RWPE2 (cell line): ENCODE measurements around the gene CNGA4.
"Not testable (repeated sequence)": the region's sequence is repeated elsewhere in the genome, so short reads cannot be mapped to it uniquely, and the experiment has no call there.

Experiments
- ATAC-seq: fragments of 200-7000 bp; cut with Tn5 transposase; 3 replicates; pipeline ENCODE4 v1.9.1; 2021; ENCODE audit warnings: low read depth
- DNase-seq: peaks from one replicate; pipeline ENCODE4 v3.0.0-alpha.2; 2020; ENCODE audit warnings: low spot score
- H3K27ac ChIP-seq: fragments of 450-650 bp; 2 replicates; pipeline ENCODE4 v1.5.1; 2017; ENCODE audit warnings: mild to moderate bottlenecking; ENCODE audit not compliant: poor library complexity, severe bottlenecking
- H3K27me3 ChIP-seq: fragments of 250-450 bp; sonication (Bioruptor Pico); 2 replicates; pipeline ENCODE4 v1.5.1; 2021; ENCODE audit warnings: mild to moderate bottlenecking, moderate library complexity; ENCODE audit not compliant: insufficient read depth, poor library complexity, severe bottlenecking
- H3K36me3 ChIP-seq: fragments of 250-450 bp; sonication (Bioruptor Pico); 2 replicates; pipeline ENCODE4 v1.5.1; 2020; ENCODE audit warnings: low read depth, mild to moderate bottlenecking, moderate library complexity
- H3K4me1 ChIP-seq: fragments of 250-450 bp; sonication (Bioruptor Pico); 2 replicates; pipeline ENCODE4 v1.5.1; 2021; ENCODE audit warnings: mild to moderate bottlenecking, moderate library complexity; ENCODE audit not compliant: insufficient read depth, poor library complexity, severe bottlenecking
- H3K4me3 ChIP-seq: fragments of 250-450 bp; sonication (Bioruptor Pico); 2 replicates; pipeline ENCODE4 v1.5.1; 2021; ENCODE audit warnings: mild to moderate bottlenecking, moderate library complexity; ENCODE audit not compliant: severe bottlenecking
- H3K9me3 ChIP-seq: fragments of 250-450 bp; sonication (Bioruptor Pico); 2 replicates; pipeline ENCODE4 v1.5.1; 2021; ENCODE audit warnings: mild to moderate bottlenecking, moderate library complexity; ENCODE audit not compliant: severe bottlenecking
- TF ChIP-seq, protein P1 (sequence below): fragments of 450-650 bp; IDR thresholded peaks from one replicate; pipeline ENCODE4 v1.5.1; 2017; ENCODE audit warnings: mild to moderate bottlenecking, moderate library complexity; ENCODE audit not compliant: poor library complexity, severe bottlenecking

Gene CNGA4

DNA sequence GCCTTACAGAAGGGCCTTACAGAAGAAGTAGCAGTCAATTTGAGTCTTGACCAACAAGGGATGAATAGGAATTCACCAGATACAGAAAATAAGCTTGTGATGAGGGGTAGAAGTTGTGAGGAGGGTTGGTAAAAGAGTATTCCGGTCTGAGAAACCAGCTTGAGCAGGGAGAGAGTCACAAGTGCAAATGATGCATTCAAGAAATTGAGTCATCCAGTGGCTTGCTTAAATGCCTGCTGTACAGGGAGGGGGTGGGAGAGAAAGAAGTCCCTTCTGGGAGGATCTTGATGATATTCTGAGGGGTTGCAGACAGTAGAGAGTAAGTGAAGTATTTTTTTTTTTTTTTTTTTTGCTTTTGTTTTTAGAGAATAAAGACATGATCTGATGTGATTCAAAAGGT is 29.9 kb downstream of the CNGA4 start:
- no peak overlapping the region for H3K4me3 ChIP-seq
- H3K9me3 ChIP-seq = no peaks in the 10 kb centered on the region
- peaks cover 15% of the 10 kb centered on the region for H3K27me3 ChIP-seq
- no peak overlapping the region for H3K27ac ChIP-seq
- TF ChIP-seq, protein P1, sequence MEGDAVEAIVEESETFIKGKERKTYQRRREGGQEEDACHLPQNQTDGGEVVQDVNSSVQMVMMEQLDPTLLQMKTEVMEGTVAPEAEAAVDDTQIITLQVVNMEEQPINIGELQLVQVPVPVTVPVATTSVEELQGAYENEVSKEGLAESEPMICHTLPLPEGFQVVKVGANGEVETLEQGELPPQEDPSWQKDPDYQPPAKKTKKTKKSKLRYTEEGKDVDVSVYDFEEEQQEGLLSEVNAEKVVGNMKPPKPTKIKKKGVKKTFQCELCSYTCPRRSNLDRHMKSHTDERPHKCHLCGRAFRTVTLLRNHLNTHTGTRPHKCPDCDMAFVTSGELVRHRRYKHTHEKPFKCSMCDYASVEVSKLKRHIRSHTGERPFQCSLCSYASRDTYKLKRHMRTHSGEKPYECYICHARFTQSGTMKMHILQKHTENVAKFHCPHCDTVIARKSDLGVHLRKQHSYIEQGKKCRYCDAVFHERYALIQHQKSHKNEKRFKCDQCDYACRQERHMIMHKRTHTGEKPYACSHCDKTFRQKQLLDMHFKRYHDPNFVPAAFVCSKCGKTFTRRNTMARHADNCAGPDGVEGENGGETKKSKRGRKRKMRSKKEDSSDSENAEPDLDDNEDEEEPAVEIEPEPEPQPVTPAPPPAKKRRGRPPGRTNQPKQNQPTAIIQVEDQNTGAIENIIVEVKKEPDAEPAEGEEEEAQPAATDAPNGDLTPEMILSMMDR = no peak
- ATAC-seq = no peak
- no peaks in the 10 kb centered on the region for H3K36me3 ChIP-seq
- no peaks in the 10 kb centered on the region for H3K4me1 ChIP-seq
- DNase-seq = no peak

DNA sequence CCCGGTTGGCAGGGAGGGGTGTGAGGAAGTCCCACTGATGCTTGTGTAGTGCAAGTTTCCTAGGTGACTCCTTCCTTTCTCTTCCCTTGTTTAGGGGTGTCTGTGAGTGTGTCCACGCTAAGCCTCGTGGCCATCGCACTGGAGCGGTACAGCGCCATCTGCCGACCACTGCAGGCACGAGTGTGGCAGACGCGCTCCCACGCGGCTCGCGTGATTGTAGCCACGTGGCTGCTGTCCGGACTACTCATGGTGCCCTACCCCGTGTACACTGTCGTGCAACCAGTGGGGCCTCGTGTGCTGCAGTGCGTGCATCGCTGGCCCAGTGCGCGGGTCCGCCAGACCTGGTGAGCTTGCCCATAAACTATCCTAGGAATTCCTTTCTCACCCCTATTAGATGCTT is 31.1 kb downstream of the CNGA4 start:
- Histone ChIP-seq H3K36me3 (no peaks in the 10 kb centered on the region), H3K9me3 (no peaks in the 10 kb centered on the region), H3K27me3 (peaks cover 12% of the 10 kb centered on the region), H3K4me3 (no peak overlapping the region), H3K4me1 (no peaks in the 10 kb centered on the region), H3K27ac (no peak overlapping the region)
- DNase-seq = no peak
- TF ChIP-seq, protein P1 = no peak
- ATAC-seq = no peak

DNA sequence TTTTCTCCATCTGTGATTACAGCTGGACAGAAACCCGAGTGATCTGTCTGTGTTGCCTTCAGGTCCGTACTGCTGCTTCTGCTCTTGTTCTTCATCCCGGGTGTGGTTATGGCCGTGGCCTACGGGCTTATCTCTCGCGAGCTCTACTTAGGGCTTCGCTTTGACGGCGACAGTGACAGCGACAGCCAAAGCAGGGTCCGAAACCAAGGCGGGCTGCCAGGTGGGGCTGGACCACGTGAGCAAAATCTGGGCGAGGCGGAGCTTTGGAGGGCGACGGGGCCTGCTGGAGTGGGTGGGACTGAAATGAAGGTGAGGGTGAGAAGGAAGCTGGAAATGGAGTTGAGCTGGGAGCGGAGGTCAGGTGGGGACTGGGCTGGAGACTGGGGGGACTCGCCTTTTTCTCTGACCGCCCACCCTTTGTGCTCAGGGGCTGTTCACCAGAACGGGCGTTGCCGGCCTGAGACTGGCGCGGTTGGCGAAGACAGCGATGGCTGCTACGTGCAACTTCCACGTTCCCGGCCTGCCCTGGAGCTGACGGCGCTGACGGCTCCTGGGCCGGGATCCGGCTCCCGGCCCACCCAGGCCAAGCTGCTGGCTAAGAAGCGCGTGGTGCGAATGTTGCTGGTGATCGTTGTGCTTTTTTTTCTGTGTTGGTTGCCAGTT is 31.8 kb downstream of the CNGA4 start:
- H3K4me3 ChIP-seq = no peak overlapping the region
- DNase-seq (no peak), ATAC-seq (no peak)
- no peak overlapping the region for H3K27ac ChIP-seq
- H3K9me3 ChIP-seq = no peaks in the 10 kb centered on the region
- no peaks in the 10 kb centered on the region for H3K4me1 ChIP-seq
- no peaks in the 10 kb centered on the region for H3K36me3 ChIP-seq
- TF ChIP-seq, protein P1 = no peak
- H3K27me3 ChIP-seq = peaks cover 8% of the 10 kb centered on the region

DNA sequence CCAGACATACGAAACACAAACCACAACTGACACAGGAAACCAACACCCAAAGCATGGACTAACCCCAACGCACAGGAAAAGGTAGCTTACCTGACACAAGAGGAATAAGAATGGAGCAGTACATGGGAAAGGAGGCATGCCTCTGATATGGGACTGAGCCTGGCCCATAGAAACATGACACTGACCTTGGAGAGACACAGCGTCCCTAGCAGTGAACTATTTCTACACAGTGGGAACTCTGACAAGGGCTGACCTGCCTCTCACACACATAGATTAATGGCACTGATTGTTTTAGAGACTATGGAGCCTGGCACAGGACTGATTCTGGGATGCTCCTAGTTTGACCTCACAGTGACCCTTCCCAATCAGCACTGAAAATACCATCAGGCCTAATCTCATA is 32.7 kb downstream of the CNGA4 start:
- peaks cover 4% of the 10 kb centered on the region for H3K27me3 ChIP-seq
- H3K36me3 ChIP-seq = no peaks in the 10 kb centered on the region
- ATAC-seq (no peak), DNase-seq (no peak)
- H3K4me1 ChIP-seq = no peaks in the 10 kb centered on the region
- TF ChIP-seq, protein P1 = no peak
- no peak overlapping the region for H3K27ac ChIP-seq
- no peak overlapping the region for H3K4me3 ChIP-seq
- no peaks in the 10 kb centered on the region for H3K9me3 ChIP-seq

DNA sequence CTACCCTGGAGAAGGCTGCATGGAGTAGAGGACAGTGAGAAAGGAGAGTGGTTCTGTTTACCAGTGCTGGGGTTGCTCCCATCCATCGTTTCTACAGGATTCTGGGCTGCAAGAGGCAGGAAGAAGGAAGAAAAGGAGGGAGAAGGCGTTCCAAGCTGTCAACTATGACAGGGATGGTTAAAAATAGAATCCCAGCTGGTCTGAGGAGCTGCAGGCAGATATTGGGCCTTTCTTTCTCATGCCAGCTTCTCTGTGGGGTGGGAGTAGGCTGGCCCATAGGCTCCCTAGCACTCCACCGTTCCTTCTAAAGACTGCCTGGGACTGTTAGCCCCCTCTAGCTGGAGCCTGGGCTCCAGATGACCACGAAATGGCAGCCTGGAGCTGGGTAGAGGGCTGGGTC is 34.3 kb downstream of the CNGA4 start:
- no peak overlapping the region for H3K27ac ChIP-seq
- no peaks in the 10 kb centered on the region for H3K36me3 ChIP-seq
- no peak for ATAC-seq
- no peaks in the 10 kb centered on the region for H3K4me1 ChIP-seq
- no peaks in the 10 kb centered on the region for H3K27me3 ChIP-seq
- no peak for DNase-seq
- H3K4me3 ChIP-seq = no peak overlapping the region
- TF ChIP-seq, protein P1 = no peak
- no peaks in the 10 kb centered on the region for H3K9me3 ChIP-seq

DNA sequence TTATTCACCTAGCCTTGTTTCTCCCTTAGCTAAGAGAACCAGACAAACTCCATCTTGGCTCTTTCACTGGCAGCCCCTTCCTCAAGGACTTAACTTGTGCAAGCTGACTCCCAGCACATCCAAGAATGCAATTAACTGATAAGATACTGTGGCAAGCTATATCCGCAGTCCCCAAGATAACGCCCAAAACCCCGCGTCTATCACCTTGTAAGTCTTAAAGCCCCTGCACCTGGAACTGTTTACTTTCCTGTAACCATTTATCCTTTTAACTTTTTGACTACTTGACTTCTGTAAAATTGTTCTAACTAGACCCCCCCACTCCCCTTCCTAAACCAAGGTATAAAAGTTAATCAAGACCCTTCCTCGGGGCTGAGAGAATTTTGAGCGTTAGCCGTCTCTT is 41.9 kb downstream of the CNGA4 start:
- H3K36me3 ChIP-seq, H3K4me3 ChIP-seq: not testable (repeated sequence)

More for the DNA sequence above, 41.9 kb downstream of the CNGA4 start:
- DNase-seq, H3K9me3 ChIP-seq, ATAC-seq, H3K27ac ChIP-seq, H3K4me1 ChIP-seq, H3K27me3 ChIP-seq: not testable (repeated sequence)
